ENCODE data around the gene COG3. TPM values are rescaled to one million over a fixed set of nuclear protein-coding genes. Genes with fewer than 3 reads are reported as not detected.

COG3 gene
- total and polyA plus RNA-seq, 4 donors = 22.8 to 113 (median 38.2) TPM

- TF ChIP-seq, protein P1, sequence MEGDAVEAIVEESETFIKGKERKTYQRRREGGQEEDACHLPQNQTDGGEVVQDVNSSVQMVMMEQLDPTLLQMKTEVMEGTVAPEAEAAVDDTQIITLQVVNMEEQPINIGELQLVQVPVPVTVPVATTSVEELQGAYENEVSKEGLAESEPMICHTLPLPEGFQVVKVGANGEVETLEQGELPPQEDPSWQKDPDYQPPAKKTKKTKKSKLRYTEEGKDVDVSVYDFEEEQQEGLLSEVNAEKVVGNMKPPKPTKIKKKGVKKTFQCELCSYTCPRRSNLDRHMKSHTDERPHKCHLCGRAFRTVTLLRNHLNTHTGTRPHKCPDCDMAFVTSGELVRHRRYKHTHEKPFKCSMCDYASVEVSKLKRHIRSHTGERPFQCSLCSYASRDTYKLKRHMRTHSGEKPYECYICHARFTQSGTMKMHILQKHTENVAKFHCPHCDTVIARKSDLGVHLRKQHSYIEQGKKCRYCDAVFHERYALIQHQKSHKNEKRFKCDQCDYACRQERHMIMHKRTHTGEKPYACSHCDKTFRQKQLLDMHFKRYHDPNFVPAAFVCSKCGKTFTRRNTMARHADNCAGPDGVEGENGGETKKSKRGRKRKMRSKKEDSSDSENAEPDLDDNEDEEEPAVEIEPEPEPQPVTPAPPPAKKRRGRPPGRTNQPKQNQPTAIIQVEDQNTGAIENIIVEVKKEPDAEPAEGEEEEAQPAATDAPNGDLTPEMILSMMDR (IDR thresholded peaks at IDR 0.05; ENCODE audit: low read depth, low read length, missing input control) = no peak
- TF ChIP-seq REST (IDR thresholded peaks at IDR 0.05) (no peak), RAD21 (IDR thresholded peaks at IDR 0.05) (no peak), FOXA2 (IDR thresholded peaks at IDR 0.05) (no peak)
Measured at GRCh38 chr13:45466359-45466758, 1.6 kb downstream of the COG3 start (continued).

DNA sequence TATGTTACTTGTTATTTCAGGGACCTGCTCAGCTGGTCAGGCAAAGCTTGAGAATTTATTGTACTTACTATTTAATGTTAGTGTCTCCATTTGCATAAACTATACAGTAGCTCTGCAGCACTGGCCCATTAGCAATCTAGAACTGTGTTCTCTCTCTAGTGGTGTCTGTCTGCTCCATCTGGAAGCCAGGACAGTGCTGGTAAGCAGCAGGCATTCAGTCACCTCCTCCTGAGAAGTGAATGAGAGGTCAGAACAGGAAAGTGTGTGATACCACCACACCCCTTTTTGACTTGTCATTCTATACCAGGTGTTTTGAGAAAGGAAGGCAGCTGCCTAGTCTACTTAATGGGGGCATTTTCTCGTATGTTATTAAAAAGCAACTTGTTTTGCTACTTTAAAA is 3.9 kb downstream of the COG3 start:
- Histone ChIP-seq H3K4me3 (ENCODE audit: low read depth in 1 of 3, low read length in 3 of 3) (no peak overlapping the region), H3K36me3 (ENCODE audit: control insufficient read depth in 4 of 4, insufficient read depth in 3 of 4, low read depth in 1 of 4, low read length in 3 of 4) (no peaks in the 10 kb centered on the region), H3K9me3 (ENCODE audit: control insufficient read depth in 4 of 4, low read length in 3 of 4) (no peaks in the 10 kb centered on the region), H3K9ac (ENCODE audit: low read depth in 1 of 2, low read length in 2 of 2) (no peak overlapping the region), H3K27ac (ENCODE audit: low read depth in 1 of 2, low read length in 2 of 2) (no peak overlapping the region), H3K27me3 (ENCODE audit: control insufficient read depth in 4 of 4, insufficient read depth in 4 of 4, low read length in 3 of 4) (no peaks in the 10 kb centered on the region), H3K4me1 (ENCODE audit: control insufficient read depth in 4 of 4, insufficient read depth in 4 of 4, low read length in 3 of 4) (peaks cover 15 to 39% (median 19%) of the 10 kb centered on the region in 4 donors)
- DNase-seq (ENCODE audit: low spot score) = no peak
- WGBS = 78% methylated on average over 1 of the region's 1 CpG
- TF ChIP-seq MAX (IDR thresholded peaks at IDR 0.05) (no peak), FOXA2 (IDR thresholded peaks at IDR 0.05) (no peak), RAD21 (IDR thresholded peaks at IDR 0.05) (no peak), EGR1 (IDR thresholded peaks at IDR 0.05; ENCODE audit: low read depth in 2 of 2) (no peak), YY1 (IDR thresholded peaks at IDR 0.05) (no peak), HNF4G (IDR thresholded peaks at IDR 0.05) (no peak), TAF1 (conservative IDR thresholded peaks at IDR 0.05) (no peak), FOXA1 (IDR thresholded peaks at IDR 0.05) (no peak), SP1 (IDR thresholded peaks at IDR 0.05) (no peak), HNF4A (conservative IDR thresholded peaks at IDR 0.05) (no peak), REST (IDR thresholded peaks at IDR 0.05) (no peak)
- TF ChIP-seq, protein P2, sequence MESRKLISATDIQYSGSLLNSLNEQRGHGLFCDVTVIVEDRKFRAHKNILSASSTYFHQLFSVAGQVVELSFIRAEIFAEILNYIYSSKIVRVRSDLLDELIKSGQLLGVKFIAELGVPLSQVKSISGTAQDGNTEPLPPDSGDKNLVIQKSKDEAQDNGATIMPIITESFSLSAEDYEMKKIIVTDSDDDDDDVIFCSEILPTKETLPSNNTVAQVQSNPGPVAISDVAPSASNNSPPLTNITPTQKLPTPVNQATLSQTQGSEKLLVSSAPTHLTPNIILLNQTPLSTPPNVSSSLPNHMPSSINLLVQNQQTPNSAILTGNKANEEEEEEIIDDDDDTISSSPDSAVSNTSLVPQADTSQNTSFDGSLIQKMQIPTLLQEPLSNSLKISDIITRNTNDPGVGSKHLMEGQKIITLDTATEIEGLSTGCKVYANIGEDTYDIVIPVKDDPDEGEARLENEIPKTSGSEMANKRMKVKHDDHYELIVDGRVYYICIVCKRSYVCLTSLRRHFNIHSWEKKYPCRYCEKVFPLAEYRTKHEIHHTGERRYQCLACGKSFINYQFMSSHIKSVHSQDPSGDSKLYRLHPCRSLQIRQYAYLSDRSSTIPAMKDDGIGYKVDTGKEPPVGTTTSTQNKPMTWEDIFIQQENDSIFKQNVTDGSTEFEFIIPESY (IDR thresholded peaks at IDR 0.05) = no peak
- TF ChIP-seq, protein P3, sequence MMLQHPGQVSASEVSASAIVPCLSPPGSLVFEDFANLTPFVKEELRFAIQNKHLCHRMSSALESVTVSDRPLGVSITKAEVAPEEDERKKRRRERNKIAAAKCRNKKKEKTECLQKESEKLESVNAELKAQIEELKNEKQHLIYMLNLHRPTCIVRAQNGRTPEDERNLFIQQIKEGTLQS (IDR thresholded peaks at IDR 0.05) = no peak
- TF ChIP-seq, protein P1 (IDR thresholded peaks at IDR 0.05; ENCODE audit: low read depth, low read length, missing input control) = no peak
